Measurements from ENCODE around the gene ANO7. TPM values are rescaled to one million over a fixed set of nuclear protein-coding genes. Genes with fewer than 3 reads are reported as not detected.

Gene ANO7
- total RNA-seq, 1 donor from 2014 or later = 2.8 TPM

GRCh38 chr2:241213041-241213440, 24.6 kb downstream of the ANO7 start:
- DNase-seq (ENCODE audit: low read depth) = no peak
- no peak overlapping the region for H3K4me3 ChIP-seq (ENCODE audit: low read depth, low read length)
- TF ChIP-seq CTCF (conservative IDR thresholded peaks at IDR 0.05; ENCODE audit: low read depth, low read length) = no peak

- no peak for DNase-seq (ENCODE audit: low read depth)
- no peak overlapping the region for H3K4me3 ChIP-seq (ENCODE audit: low read depth, low read length)
- no peak for TF ChIP-seq CTCF (conservative IDR thresholded peaks at IDR 0.05; ENCODE audit: low read depth, low read length)
These were observed 25.1 kb downstream of the ANO7 start for GRCh38 chr2:241213567-241213966.

- H3K4me3 ChIP-seq (ENCODE audit: low read depth, low read length) = no peak overlapping the region
- DNase-seq (ENCODE audit: low read depth) = no peak
- TF ChIP-seq CTCF (conservative IDR thresholded peaks at IDR 0.05; ENCODE audit: low read depth, low read length) = no peak
These were observed 25.7 kb downstream of the ANO7 start for GRCh38 chr2:241214209-241214608.

DNA sequence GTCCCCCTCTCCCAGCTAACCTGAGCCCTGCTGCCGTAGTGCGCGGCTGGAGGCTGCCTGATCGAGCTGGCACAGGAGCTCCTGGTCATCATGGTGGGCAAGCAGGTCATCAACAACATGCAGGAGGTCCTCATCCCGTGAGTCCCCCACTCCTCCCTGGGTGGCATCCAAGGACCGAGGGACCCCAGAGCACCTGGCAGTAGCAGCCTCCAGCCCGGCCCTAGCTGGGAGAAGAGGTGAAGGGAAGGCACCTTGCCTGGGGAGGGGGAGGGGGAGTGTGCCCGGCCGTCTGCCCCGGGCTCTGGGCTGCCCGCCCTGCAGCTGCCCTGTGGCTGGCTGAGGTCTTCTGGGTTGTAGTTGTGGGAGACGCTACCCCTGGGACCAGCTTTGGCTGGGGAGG, 26.3 kb downstream of the ANO7 start:
- DNase-seq (ENCODE audit: low read depth) = no peak
- no peak for TF ChIP-seq CTCF (conservative IDR thresholded peaks at IDR 0.05; ENCODE audit: low read depth, low read length)
- H3K4me3 ChIP-seq (ENCODE audit: low read depth, low read length) = no peak overlapping the region

DNA sequence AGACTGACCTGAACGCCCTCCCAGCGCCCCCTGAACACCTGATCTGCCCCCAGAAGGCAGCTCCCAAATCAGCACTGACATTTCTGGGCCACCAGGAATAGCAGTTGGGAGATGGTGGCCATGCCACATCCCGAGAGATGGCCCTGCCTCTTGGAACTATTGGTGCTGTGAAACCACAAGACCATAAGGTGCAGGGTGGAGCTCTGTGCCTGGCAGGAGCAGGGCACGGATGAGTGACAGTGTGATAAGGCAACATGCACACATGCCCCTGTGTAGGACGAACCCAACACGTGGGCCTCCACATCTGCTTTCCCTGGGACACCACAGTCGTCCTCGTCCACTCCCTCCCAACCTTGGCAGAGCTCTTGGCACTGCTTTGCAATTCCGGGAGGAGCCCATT, 26.9 kb downstream of the ANO7 start:
- DNase-seq (ENCODE audit: low read depth) = no peak
- H3K4me3 ChIP-seq (ENCODE audit: low read depth, low read length) = no peak overlapping the region
- TF ChIP-seq CTCF (conservative IDR thresholded peaks at IDR 0.05; ENCODE audit: low read depth, low read length) = no peak

DNA sequence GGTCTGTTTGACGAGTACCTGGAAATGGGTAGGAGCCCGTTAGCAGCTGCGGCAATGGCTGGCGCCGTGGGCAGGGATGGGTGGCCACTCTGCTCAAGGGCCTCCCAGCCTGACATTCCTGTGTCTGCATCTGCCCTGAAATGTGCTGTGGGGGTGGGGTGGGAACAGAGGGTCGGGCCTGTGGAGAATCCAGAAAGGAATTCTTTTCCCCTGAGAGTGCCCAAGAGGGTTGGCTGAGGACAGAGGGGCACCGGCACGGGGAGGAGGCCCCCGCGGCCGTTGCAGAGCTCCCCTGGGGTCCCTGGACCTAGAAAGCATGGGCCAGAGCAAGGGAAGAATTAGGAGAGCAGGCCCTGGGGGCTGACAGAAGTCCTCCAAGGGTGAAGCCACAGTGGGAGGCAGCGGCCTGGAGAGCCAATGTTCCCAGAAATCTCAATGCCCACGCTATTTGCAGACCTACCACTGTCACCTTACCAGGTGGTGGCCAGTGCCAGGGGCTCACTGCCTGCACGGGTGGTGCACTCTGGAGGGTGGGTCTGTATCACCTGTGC, 27.8 kb downstream of the ANO7 start:
- no peak for DNase-seq (ENCODE audit: low read depth)
- H3K4me3 ChIP-seq (ENCODE audit: low read depth, low read length) = no peak overlapping the region
- no peak for TF ChIP-seq CTCF (conservative IDR thresholded peaks at IDR 0.05; ENCODE audit: low read depth, low read length)

DNA sequence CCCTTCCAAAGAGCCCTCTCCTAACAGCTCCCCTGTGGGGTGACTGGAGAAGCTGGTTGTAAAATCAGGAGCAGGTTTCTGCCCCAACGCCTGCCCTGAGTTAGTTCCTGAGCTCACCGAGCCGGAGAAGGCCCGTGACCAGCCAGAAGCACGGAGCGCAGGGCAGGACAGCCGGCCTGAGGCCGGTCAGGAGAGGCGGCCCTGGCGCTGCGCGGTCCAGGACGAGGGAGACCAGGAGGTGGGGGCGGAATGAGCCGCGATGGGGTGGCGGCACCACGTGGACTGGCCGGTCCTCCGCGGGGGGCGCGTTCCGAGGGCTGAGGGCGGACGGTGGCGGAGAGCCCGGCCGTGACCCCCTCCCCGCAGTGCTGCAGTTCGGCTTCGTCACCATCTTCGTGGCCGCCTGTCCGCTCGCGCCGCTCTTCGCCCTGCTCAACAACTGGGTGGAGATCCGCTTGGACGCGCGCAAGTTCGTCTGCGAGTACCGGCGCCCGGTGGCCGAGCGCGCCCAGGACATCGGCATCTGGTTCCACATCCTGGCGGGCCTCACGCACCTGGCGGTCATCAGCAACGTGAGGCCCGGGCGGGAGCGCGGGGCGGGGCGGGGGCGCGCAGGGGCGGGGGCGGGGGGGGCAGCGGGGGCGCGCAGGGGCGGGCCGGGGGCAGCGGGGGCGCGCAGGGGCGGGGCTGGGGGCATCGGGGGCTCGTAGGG, 29.0 kb downstream of the ANO7 start:
- H3K4me3 ChIP-seq (ENCODE audit: low read depth, low read length) = peak overlapping the region; percentile 54
- TF ChIP-seq CTCF (conservative IDR thresholded peaks at IDR 0.05; ENCODE audit: low read depth, low read length) = no peak
- no peak for DNase-seq (ENCODE audit: low read depth)
